K562 (cell line): ENCODE data around the gene GALNT5. TPM values are rescaled to one million over a fixed set of nuclear protein-coding genes. Genes with fewer than 3 reads are reported as not detected.

Experiments
- CHCHD3 ChIP-seq: fragments of 250-450 bp; sonication (Bioruptor Pico); IDR thresholded peaks from 2 replicates; pipeline ENCODE4 v2.1.2; 2022; ENCODE audit warnings: mild to moderate bottlenecking
- DIDO1 ChIP-seq: fragments of 450-650 bp; IDR thresholded peaks from 2 replicates; pipeline ENCODE4 v1.6.1; 2016; ENCODE audit warnings: low read depth, missing biosample characterization, missing genetic modification characterization
- IRF2 ChIP-seq: sonication (generic); formaldehyde crosslinking; IDR thresholded peaks from 2 replicates; pipeline ENCODE4 v1.8.1; 2022; ENCODE audit warnings: mild to moderate bottlenecking, missing genetic modification reagents
- MAFK ChIP-seq: IDR thresholded peaks from 2 replicates; pipeline ENCODE4 v1.6.1; 2011; ENCODE audit warnings: low read length, improper control_type of control experiment
- MECOM ChIP-seq: fragments of 250-450 bp; sonication (Bioruptor Pico); IDR thresholded peaks from 2 replicates; pipeline ENCODE4 v1.8.0; 2022; ENCODE audit warnings: inconsistent platforms
- MXD1 ChIP-seq: fragments of 250-450 bp; sonication (Bioruptor Pico); IDR thresholded peaks from 2 replicates; pipeline ENCODE4 v1.8.0; 2021; ENCODE audit warnings: borderline replicate concordance, mild to moderate bottlenecking, moderate library complexity; ENCODE audit not compliant: poor library complexity, severe bottlenecking
- NELFE ChIP-seq: IDR thresholded peaks from 2 replicates; pipeline ENCODE4 v1.6.1; 2011; ENCODE audit warnings: mild to moderate bottlenecking; ENCODE audit not compliant: insufficient read depth, insufficient read length
- PTRF ChIP-seq: fragments of 450-650 bp; IDR thresholded peaks from 2 replicates; pipeline ENCODE4 v1.6.1; 2016; ENCODE audit warnings: mild to moderate bottlenecking, missing genetic modification characterization, missing compliant biosample characterization
- RFX7 ChIP-seq: fragments of 250-450 bp; sonication (Bioruptor Pico); IDR thresholded peaks from 2 replicates; pipeline ENCODE4 v1.5.1; 2021; ENCODE audit warnings: mild to moderate bottlenecking
- TCF15 ChIP-seq: fragments of 250-450 bp; sonication (Bioruptor Pico); IDR thresholded peaks from 2 replicates; pipeline ENCODE4 v1.8.0; 2022; ENCODE audit warnings: moderate library complexity, mild to moderate bottlenecking, inconsistent platforms
- YBX1 ChIP-seq: fragments of 450-650 bp; IDR thresholded peaks from 2 replicates; pipeline ENCODE4 v1.7.1; 2016; ENCODE audit warnings: mild to moderate bottlenecking
- ZFP91 ChIP-seq: sonication (generic); formaldehyde crosslinking; IDR thresholded peaks from 2 replicates; pipeline ENCODE4 v1.8.0; 2022; ENCODE audit warnings: mild to moderate bottlenecking, missing genetic modification reagents
- ZNF280A ChIP-seq: fragments of 450-650 bp; IDR thresholded peaks from 2 replicates; pipeline ENCODE4 v1.6.1; 2018; ENCODE audit warnings: mild to moderate bottlenecking, low read depth; ENCODE audit not compliant: partially characterized antibody
- ZNF407 ChIP-seq: fragments of 450-650 bp; IDR thresholded peaks from 2 replicates; pipeline ENCODE4 v1.6.1; 2016; ENCODE audit warnings: low read depth
- ZNF778 ChIP-seq: fragments of 450-650 bp; formaldehyde crosslinking; IDR thresholded peaks from 2 replicates; pipeline ENCODE4 v1.4.0; 2020; ENCODE audit warnings: mild to moderate bottlenecking, moderate library complexity
- polyA plus RNA-seq, 8 experiments: library from polyadenylated mRNA; depleted of rRNA in 4 of 8; stranded (reverse) in 5 of 8; unstranded in 3 of 8; fragments of >200 nt; fragmentation: Nextera tagmentation in 2 of 8; fragmentation: Illumina TruSeq in 1 of 8; extraction: Ambion mirVana in 2 of 8; extraction: Trizol in 1 of 8; gene quantifications; 2 replicates each; pipeline versions ENCODE4 v1.2.1 to v1.2.3, GENCODE V29; 2011 to 2014; ENCODE audit warnings: inconsistent platforms in 1 of 8, missing spikeins in 1 of 8
- total RNA-seq, 7 experiments: library from RNA; depleted of rRNA in 6 of 7; stranded (reverse); fragments of >200 nt in 6 of 7; fragmentation: Illumina TruSeq in 2 of 7; extraction: Trizol in 2 of 7; gene quantifications; 2 replicates each; pipeline versions ENCODE4 v1.2.1 to v1.2.3, GENCODE V29; 2011 to 2021; ENCODE audit warnings: low replicate concordance in 1 of 7

Gene GALNT5
- total and polyA plus RNA-seq, 9 of the 15 experiments (the other 6 are each of a cell fraction or from before 2014, with no cell fraction given): 21.6 to 73.0 (median 54.7) TPM

GRCh38 chr2:157257312-157258252, at the start of gene GALNT5 (continued):
- TF ChIP-seq CHCHD3 (no peak), IRF2 (no peak), DIDO1 (no peak), RFX7 (CRISPR knock-in tag) (no peak), ZNF280A (no peak), ZNF407 (no peak), ZNF778 (CRISPR knock-in tag) (no peak), ZFP91 (CRISPR knock-in tag) (peak; percentile 23; the same call in 1 of the 2 replicates), MECOM (no peak), NELFE (no peak), TCF15 (no peak; the same call in 1 of the 2 replicates), PTRF (no peak), YBX1 (no peak), MXD1 (CRISPR knock-in tag) (no peak), MAFK (no peak; the same call in 1 of the 2 replicates)
